ENCODE data around the gene OSBP. TPM values are rescaled to one million over a fixed set of nuclear protein-coding genes. Genes with fewer than 3 reads are reported as not detected.
"Not testable (repeated sequence)": the region's sequence is repeated elsewhere in the genome, so short reads cannot be mapped to it uniquely, and the experiment has no call there.

OSBP gene
- total and polyA plus RNA-seq, 9 of the 15 experiments (the other 6 are each of a cell fraction or from before 2014, with no cell fraction given): 11.7 to 49.0 (median 28.7) TPM

DNA sequence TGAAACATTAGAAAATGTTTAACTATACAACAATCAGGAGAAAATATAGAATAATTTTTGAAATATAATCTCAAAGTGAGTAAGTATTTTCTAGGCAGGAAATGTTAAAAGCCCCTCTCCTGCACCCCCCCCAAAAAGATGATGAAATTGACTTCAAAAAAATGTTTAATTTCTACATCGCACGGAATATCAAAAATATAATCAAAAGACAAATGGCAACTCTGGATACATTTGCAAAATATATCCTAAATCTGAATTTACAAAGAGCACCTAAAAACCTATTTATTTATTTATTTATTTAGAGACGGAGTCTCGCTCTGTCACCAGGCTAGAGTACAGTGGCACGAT is 67.3 kb downstream of the OSBP start (continued):
- TF ChIP-seq CREB3 (tag; conservative IDR thresholded peaks at IDR 0.05; ENCODE audit: low read depth) (0 out of 2 replicates have a peak, but pooled peaks have one; percentile 0), GTF2E2 (tag; IDR thresholded peaks at IDR 0.05) (peak; percentile 39; the same call in 1 of the 2 replicates), SRF (CRISPR knock-in tag; IDR thresholded peaks at IDR 0.05) (no peak), ZZZ3 (IDR thresholded peaks at IDR 0.05) (no peak), FOXJ2 (tag; IDR thresholded peaks at IDR 0.05) (0 out of 2 replicates have a peak, but pooled peaks have one; percentile 11), PTTG1 (tag; IDR thresholded peaks at IDR 0.05; ENCODE audit: low read depth) (peak; percentile 45; the same call in 1 of the 2 replicates), XRCC3 (IDR thresholded peaks at IDR 0.05) (no peak)

DNA sequence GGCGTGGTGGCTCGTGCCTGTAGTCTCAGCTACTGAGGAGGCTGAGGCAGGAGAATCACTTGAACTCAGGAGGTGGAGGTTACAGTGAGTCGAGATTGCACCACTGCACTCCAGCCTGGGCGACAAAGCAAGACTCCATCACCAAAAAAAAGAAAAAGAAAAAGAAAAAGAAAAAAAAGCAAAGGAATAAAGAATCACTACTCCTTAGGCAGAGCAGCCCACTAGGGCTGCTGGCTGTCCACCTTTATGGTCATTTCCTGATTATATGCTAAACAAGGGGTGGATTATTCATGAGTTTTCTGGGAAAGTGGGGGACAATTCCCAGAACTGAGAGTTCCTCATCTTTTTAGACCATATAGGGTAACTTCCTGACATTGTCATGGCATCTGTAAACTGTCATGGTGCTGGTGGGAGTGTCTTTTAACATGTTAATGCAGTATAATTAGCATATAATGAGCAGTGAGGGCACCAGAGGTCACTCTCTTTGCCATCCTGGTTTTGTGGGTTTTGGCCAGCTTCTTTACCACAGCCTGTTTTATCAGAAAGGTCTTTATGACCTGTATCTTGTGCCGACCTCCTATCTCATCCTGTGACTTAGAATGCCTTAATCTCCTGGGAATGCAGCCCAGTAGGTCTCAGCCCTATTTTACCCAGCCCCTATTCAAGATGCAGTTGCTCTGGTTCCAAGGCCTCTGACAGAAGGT is 67.8 kb downstream of the OSBP start:
- H3K4me1 ChIP-seq (replicated peaks in 1 of 2; ENCODE audit: control insufficient read depth in 2 of 2, insufficient read depth in 2 of 2, low read length in 2 of 2): peaks cover 19 to 22% of the 10 kb centered on the region in 2 experiments; a peak in 4 of 5 replicates
- DNase-seq (ENCODE audit: extremely low read depth in 1 of 4, low spot score in 3 of 4) (peak in 1 of 4 experiments; percentile 96), ATAC-seq (peak; percentile 17), FAIRE-seq (peak; percentile 6)
- H3K4me2 ChIP-seq (ENCODE audit: insufficient read depth, low read length): peak overlapping the region; percentile 98
- CTCF ChIA-PET (ENCODE audit: low intra/inter-chr PET ratio); H4K20me1 ChIP-seq (replicated peaks; ENCODE audit: control insufficient read depth, insufficient read depth, low read length); H3K9me3 ChIP-seq (replicated peaks; ENCODE audit: control insufficient read depth, insufficient read depth, low read depth, low read length); H3K9me1 ChIP-seq (ENCODE audit: control insufficient read depth, insufficient read depth, low read length); H3K27me3 ChIP-seq (ENCODE audit: control insufficient read depth in 2 of 2, insufficient read depth in 2 of 2, low read length in 2 of 2); BruUV-seq (replicated peaks); in situ Hi-C loops (cut with MboI); H3K36me3 ChIP-seq (ENCODE audit: control insufficient read depth, insufficient read depth, low read length); TF ChIP-seq TEAD4 (CRISPR knock-in tag; IDR thresholded peaks at IDR 0.05; ENCODE audit: borderline replicate concordance): not testable (repeated sequence)
- POLR2A ChIA-PET: interaction anchor here (0.6 to 7.2 kb wide), 11 partner anchors 8 to 1992 kb away, joined by 3 to 69 read pairs (median 10); partner anchors contain the start of genes OSBP and PATL1
- intact Hi-C loops (cut with micrococcal nuclease): loop anchor here (5.0 kb wide), 1 partner anchor 775 kb away; no protein-coding TSS in a partner anchor
- H3K27ac ChIP-seq (ENCODE audit: extremely low read depth, low read depth, low read length): peak overlapping the region; percentile 100
- peak overlapping the region; percentile 38; the same call in 1 of the 2 replicates for H2AFZ ChIP-seq (ENCODE audit: low read depth, low read length)
- peaks cover 19% of the 10 kb centered on the region for H3K79me2 ChIP-seq (ENCODE audit: control insufficient read depth, insufficient read depth, low read length)
- peak overlapping the region; percentile 48 for H3K4me3 ChIP-seq
- H3K9ac ChIP-seq (ENCODE audit: insufficient read depth in 1 of 2, low read depth in 2 of 2, low read length in 2 of 2): peak overlapping the region; percentile 29 to 100; a peak in 3 of 4 replicates
- 4% methylated on average over 5 of the region's 5 CpGs for WGBS (ENCODE audit: insufficient coverage, low coverage, missing lambda C conversion rate)
- TF ChIP-seq CTBP1 (IDR thresholded peaks at IDR 0.05; ENCODE audit: borderline replicate concordance) (peak; percentile 58; the same call in 1 of the 2 replicates), CSDE1 (IDR thresholded peaks at IDR 0.05) (0 out of 4 replicates have a peak, but pooled peaks of 1 of the 2 experiments have one; percentile 29), SMARCE1 (IDR thresholded peaks at IDR 0.05) (0 out of 2 replicates have a peak, but pooled peaks have one; percentile 5), TFAP4 (CRISPR knock-in tag; IDR thresholded peaks at IDR 0.05; ENCODE audit: borderline replicate concordance) (peak; percentile 38; the same call in 1 of the 2 replicates), DMBX1 (CRISPR knock-in tag; IDR thresholded peaks at IDR 0.05; ENCODE audit: borderline replicate concordance) (peak; percentile 85), TEAD4 (IDR thresholded peaks at IDR 0.05; ENCODE audit: low read length) (peak; percentile 36; the same call in 1 of the 2 replicates), CHCHD3 (CRISPR knock-in tag; IDR thresholded peaks at IDR 0.05) (0 out of 2 replicates have a peak, but pooled peaks have one; percentile 46), LCOR (CRISPR knock-in tag; IDR thresholded peaks at IDR 0.05) (peak; percentile 65; the same call in 1 of the 2 replicates), ZBTB34 (CRISPR knock-in tag; IDR thresholded peaks at IDR 0.05) (peak; percentile 91)

Measured in K562 (cell line).